ENCODE data around the gene SCN4B.

GRCh38 chr11:118156531-118157185 lies 4.0 kb upstream of the SCN4B start:
- TF ChIP-seq CTCF (IDR thresholded peaks at IDR 0.05) (no peak), POLR2A (IDR thresholded peaks at IDR 0.05) (no peak)

All from Peyer's patch (tissue), 4 donors.